K562 (cell line): ENCODE results near the gene ZMPSTE24. TPM values are rescaled to one million over a fixed set of nuclear protein-coding genes. Genes with fewer than 3 reads are reported as not detected.

Experiments
- ATAC-seq: fragments of 200-7000 bp; cut with Tn5 transposase; 3 replicates; pipeline ENCODE4 v1.9.1; 2020; ENCODE audit warnings: moderate library complexity
- BruUV-seq: library from RNA; stranded (reverse); fragments of 400-500 nt; replicated peaks from 2 replicates; lab custom pipeline; 2021; lab: Mats Ljungman, UMichigan
- CTCF ChIA-PET: fragments of 300-600 bp; formaldehyde crosslinking; extraction: SDS; loops from one replicate; lab custom pipeline; 2021; ENCODE audit warnings: low intra/inter-chr PET ratio; lab: Yijun Ruan, JAX
- POLR2A ChIA-PET: fragments of 300-600, 350-650 bp; sonication (Branson Sonifier 250); formaldehyde crosslinking; extraction: SDS; loops from one replicate; lab custom pipeline; 2021; ENCODE audit warnings: antibody characterized with exemption, inconsistent platforms; lab: Yijun Ruan, JAX
- DNase-seq, 4 experiments: peaks; one replicate each; pipeline versions ENCODE4 v3.0.0 to v3.0.0-alpha.2; 2011 to 2018; ENCODE audit warnings: low spot score in 3 of 4, mixed read lengths in 3 of 4; ENCODE audit errors: extremely low read depth in 1 of 4
- FAIRE-seq: peaks from 2 replicates; lab custom pipeline; 2011; peaks lifted over from hg19 to GRCh38; lab: Jason Lieb, UNC
- H2AFZ ChIP-seq: 2 replicates; pipeline ENCODE4 v1.6.0; 2011; ENCODE audit warnings: low read depth, low read length, control low read depth, inconsistent platforms
- H3K27ac ChIP-seq: fragments of 200-600 bp; 3 replicates; pipeline ENCODE4 v1.8.0; 2011; ENCODE audit warnings: low read depth, mild to moderate bottlenecking, control low read depth, inconsistent platforms, low read length, moderate library complexity, mixed read lengths; ENCODE audit errors: extremely low read depth
- H3K27me3 ChIP-seq, 2 experiments: fragments of 300-600 bp in 1 of 2; 2 replicates in 1 of 2; 3 replicates in 1 of 2; pipeline versions ENCODE4 v1.6.0 to v1.8.0; 2011; ENCODE audit warnings: inconsistent platforms in 2 of 2, low read length in 2 of 2, mild to moderate bottlenecking in 1 of 2, mixed read lengths in 1 of 2, moderate library complexity in 1 of 2; ENCODE audit not compliant: control insufficient read depth in 2 of 2, insufficient read depth in 2 of 2
- H3K36me3 ChIP-seq: fragments of 300-600 bp; 3 replicates; pipeline ENCODE4 v1.8.0; 2011; ENCODE audit warnings: mild to moderate bottlenecking, low read length, inconsistent platforms; ENCODE audit not compliant: control insufficient read depth, insufficient read depth
- H3K4me1 ChIP-seq, 2 experiments: fragments of 200-600 bp in 1 of 2; replicated peaks in 1 of 2; 2 replicates in 1 of 2; 3 replicates in 1 of 2; pipeline versions ENCODE4 v1.5.1 to v1.8.0; 2011; ENCODE audit warnings: inconsistent platforms in 2 of 2, low read length in 2 of 2, mild to moderate bottlenecking in 1 of 2, mixed read lengths in 1 of 2, moderate library complexity in 1 of 2; ENCODE audit not compliant: control insufficient read depth in 2 of 2, insufficient read depth in 2 of 2
- H3K4me2 ChIP-seq: 2 replicates; pipeline ENCODE4 v1.6.1; 2011; ENCODE audit warnings: low read length, control low read depth, inconsistent platforms, mixed read lengths; ENCODE audit not compliant: insufficient read depth
- H3K4me3 ChIP-seq: fragments of 200-600 bp; sonication (generic), shearing (Covaris generic); 2 replicates; pipeline ENCODE4 v1.5.1; 2016; ENCODE audit warnings: control low read depth, inconsistent platforms
- H3K79me2 ChIP-seq: fragments of 200-600 bp; 3 replicates; pipeline ENCODE4 v1.8.0; 2011; ENCODE audit warnings: low read length, inconsistent platforms; ENCODE audit not compliant: control insufficient read depth, insufficient read depth
- H3K9ac ChIP-seq, 2 experiments: 2 replicates each; pipeline versions ENCODE4 v1.6.0 to v1.6.1; 2011; ENCODE audit warnings: low read depth in 2 of 2, low read length in 2 of 2, control low read depth in 1 of 2, inconsistent platforms in 1 of 2, mild to moderate bottlenecking in 1 of 2, mixed read lengths in 1 of 2; ENCODE audit not compliant: insufficient read depth in 1 of 2
- H3K9me1 ChIP-seq: one replicate; pipeline ENCODE4 v1.6.0; 2011; ENCODE audit warnings: inconsistent platforms, mild to moderate bottlenecking, low read length, moderate library complexity; ENCODE audit not compliant: control insufficient read depth, insufficient read depth
- H3K9me3 ChIP-seq: replicated peaks from 2 replicates; pipeline ENCODE4 v1.5.1; 2011; ENCODE audit warnings: low read depth, low read length, inconsistent platforms; ENCODE audit not compliant: control insufficient read depth, insufficient read depth
- H4K20me1 ChIP-seq: replicated peaks from 2 replicates; pipeline ENCODE4 v1.6.1; 2011; ENCODE audit warnings: low read length, inconsistent platforms, mixed read lengths; ENCODE audit not compliant: control insufficient read depth, insufficient read depth
- ARHGAP35 ChIP-seq: fragments of 450-650 bp; IDR thresholded peaks from 2 replicates; pipeline ENCODE4 v1.6.1; 2018; ENCODE audit not compliant: partially characterized antibody
- BMI1 ChIP-seq: fragments of 150-350 bp; IDR thresholded peaks from 2 replicates; pipeline ENCODE4 v1.6.1; 2014; ENCODE audit warnings: low read length
- ETV6 ChIP-seq, 3 experiments: fragments of 150-350 bp in 1 of 3; sonication (generic) in 1 of 3; formaldehyde crosslinking in 1 of 3; IDR thresholded peaks; 2 replicates each; pipeline versions ENCODE4 v1.6.1 to v1.8.0; 2014 to 2022; ENCODE audit warnings: borderline replicate concordance in 2 of 3, low read depth in 2 of 3, antibody characterized with exemption in 1 of 3, low read length in 1 of 3, mild to moderate bottlenecking in 1 of 3, missing genetic modification reagents in 1 of 3
- FOXK2 ChIP-seq, 2 experiments: fragments of 450-650 bp; IDR thresholded peaks in 1 of 2; conservative IDR thresholded peaks in 1 of 2; 2 replicates each; pipeline ENCODE4 v1.6.1; 2016; ENCODE audit warnings: low read depth in 2 of 2, mild to moderate bottlenecking in 1 of 2
- MTA2 ChIP-seq: fragments of 450-650 bp; IDR thresholded peaks from 2 replicates; pipeline ENCODE4 v1.6.1; 2016; ENCODE audit warnings: low read depth
- ZFPM2 ChIP-seq: fragments of 250-450 bp; sonication (Bioruptor Pico); IDR thresholded peaks from 2 replicates; pipeline ENCODE4 v1.5.1; 2022; ENCODE audit warnings: mild to moderate bottlenecking
- WGBS: fragments of 100-300 bp; shearing (Covaris generic); methylation state at CpG from one replicate; pipeline ENCODE4 v1.1.6; 2016; ENCODE audit warnings: low coverage, mixed read lengths; ENCODE audit not compliant: insufficient coverage; ENCODE audit errors: missing lambda C conversion rate; 5-methylcytosine and 5-hydroxymethylcytosine counted together
- in situ Hi-C: fragments of 300-500 bp; cut with MboI; formaldehyde crosslinking; loops from 4 replicates; pipeline ENCODE4 v1.15.0; 2018; ENCODE audit warnings: inconsistent platforms, mixed read lengths
- intact Hi-C: fragments of 100-400 bp; cut with micrococcal nuclease; formaldehyde crosslinking; loops from 2 replicates; pipeline ENCODE4 v1.14.2; 2022
- polyA plus RNA-seq, 8 experiments: library from polyadenylated mRNA; depleted of rRNA in 4 of 8; stranded (reverse) in 5 of 8; unstranded in 3 of 8; fragments of >200 nt; fragmentation: Nextera tagmentation in 2 of 8; fragmentation: Illumina TruSeq in 1 of 8; extraction: Ambion mirVana in 2 of 8; extraction: Trizol in 1 of 8; gene quantifications; 2 replicates each; pipeline versions ENCODE4 v1.2.1 to v1.2.3, GENCODE V29; 2011 to 2014; ENCODE audit warnings: inconsistent platforms in 1 of 8, missing spikeins in 1 of 8
- total RNA-seq, 7 experiments: library from RNA; depleted of rRNA in 6 of 7; stranded (reverse); fragments of >200 nt in 6 of 7; fragmentation: Illumina TruSeq in 2 of 7; extraction: Trizol in 2 of 7; gene quantifications; 2 replicates each; pipeline versions ENCODE4 v1.2.1 to v1.2.3, GENCODE V29; 2011 to 2021; ENCODE audit warnings: low replicate concordance in 1 of 7

Gene ZMPSTE24
- total and polyA plus RNA-seq, 9 of the 15 experiments (the other 6 are each of a cell fraction or from before 2014, with no cell fraction given) = 30.7 to 75.9 (median 64.3) TPM

DNA sequence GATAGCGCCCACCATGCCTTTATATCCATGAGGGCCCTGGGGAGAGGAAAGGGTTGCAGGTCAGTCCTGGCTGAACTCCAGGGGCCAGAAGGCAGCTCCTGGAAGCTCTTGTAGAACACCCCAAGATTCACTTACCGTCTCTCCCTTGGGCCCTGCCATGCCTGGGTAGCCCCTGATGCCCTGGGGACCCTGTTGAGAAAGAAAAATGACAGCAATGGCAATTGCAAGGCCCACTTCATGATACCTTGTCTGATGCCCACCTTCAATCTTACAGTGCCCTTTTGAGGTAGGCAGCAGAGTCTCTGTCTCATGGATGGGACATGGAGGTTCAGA is 52.1 kb downstream of the ZMPSTE24 start:
- no peak for ATAC-seq
- H4K20me1 ChIP-seq = no peaks in the 10 kb centered on the region
- DNase-seq = no peak
- no peak overlapping the region for H3K4me2 ChIP-seq
- in situ Hi-C loops (no loop called here), intact Hi-C loops (no loop called here)
- BruUV-seq = no TSS peak
- H3K4me1 ChIP-seq = peaks cover 28 to 40% of the 10 kb centered on the region in 2 experiments
- ChIA-PET POLR2A (interaction anchor here (0.6 kb wide), 2 partner anchors 212 to 382 kb away, joined by 3 read pairs; no protein-coding TSS in a partner anchor), CTCF (interaction anchor here (0.6 kb wide), 1 partner anchor 479 kb away, joined by 4 read pairs; no protein-coding TSS in a partner anchor)
- no peak overlapping the region for H2AFZ ChIP-seq
- TF ChIP-seq FOXK2 (conservative IDR thresholded peaks at IDR 0.05 in 1 of 2, IDR thresholded peaks at IDR 0.05 in 1 of 2; ENCODE audit: low read depth in 2 of 2) (no peak), ARHGAP35 (no peak), ZFPM2 (CRISPR knock-in tag) (no peak), BMI1 (no peak), ETV6 (IDR thresholded peaks at IDR 0.05; ENCODE audit: borderline replicate concordance in 1 of 2, low read depth in 2 of 2, low read length in 1 of 2) (no peak), ETV6 (CRISPR knock-in tag; IDR thresholded peaks at IDR 0.05; ENCODE audit: borderline replicate concordance) (no peak), MTA2 (no peak)
- no peak overlapping the region for H3K27ac ChIP-seq
- no peaks in the 10 kb centered on the region; a peak in 1 of 5 replicates for H3K27me3 ChIP-seq
- no peaks in the 10 kb centered on the region for H3K79me2 ChIP-seq
- H3K9ac ChIP-seq = no peak overlapping the region
- no peak overlapping the region for H3K4me3 ChIP-seq
- H3K36me3 ChIP-seq = no peaks in the 10 kb centered on the region
- 62% methylated on average over 2 of the region's 2 CpGs for WGBS
- H3K9me3 ChIP-seq = no peaks in the 10 kb centered on the region
- no peaks in the 10 kb centered on the region for H3K9me1 ChIP-seq
- FAIRE-seq = no peak
